Kidney (tissue), 14 donors: ENCODE measurements around the gene STX16. TPM values are rescaled to one million over a fixed set of nuclear protein-coding genes. Genes with fewer than 3 reads are reported as not detected.

Experiments used
- DNase-seq, 5 donors: peaks; one replicate each; pipeline ENCODE4 v3.0.0-alpha.2; 2013 to 2020
- FAIRE-seq: peaks from 2 replicates; lab custom pipeline; 2012; peaks lifted over from hg19 to GRCh38; lab: Jason Lieb, UNC
- H3K27ac ChIP-seq, 2 donors: one replicate each; pipeline ENCODE4 v1.7.0; 2013; ENCODE audit warnings: low read depth in 2 of 2, low read length in 2 of 2, inconsistent platforms in 1 of 2
- H3K27me3 ChIP-seq: one replicate; pipeline ENCODE4 v1.7.1; 2013; ENCODE audit warnings: low read length, inconsistent platforms; ENCODE audit not compliant: control insufficient read depth, insufficient read depth
- H3K36me3 ChIP-seq, 3 donors: one replicate each; pipeline versions ENCODE4 v1.7.0 to v1.7.1; 2013; ENCODE audit warnings: low read length in 3 of 3, control low read depth in 1 of 3, inconsistent platforms in 1 of 3; ENCODE audit not compliant: insufficient read depth in 3 of 3, control insufficient read depth in 2 of 3
- H3K4me1 ChIP-seq, 3 donors: one replicate each; pipeline versions ENCODE4 v1.7.0 to v1.7.1; 2013; ENCODE audit warnings: low read length in 3 of 3, inconsistent platforms in 1 of 3, low read depth in 1 of 3; ENCODE audit not compliant: control insufficient read depth in 2 of 3, insufficient read depth in 2 of 3
- H3K4me3 ChIP-seq, 3 donors: one replicate each; pipeline versions ENCODE4 v1.7.0 to v1.8.1; 2013; ENCODE audit warnings: low read length in 3 of 3, control low read depth in 1 of 3, inconsistent platforms in 1 of 3
- H3K9ac ChIP-seq, 3 donors: one replicate each; pipeline versions ENCODE4 v1.7.0 to v1.7.1; 2013; ENCODE audit warnings: low read length in 3 of 3, control low read depth in 1 of 3, inconsistent platforms in 1 of 3
- H3K9me3 ChIP-seq, 3 donors: one replicate each; pipeline versions ENCODE4 v1.7.0 to v1.7.1; 2013; ENCODE audit warnings: low read length in 3 of 3, control low read depth in 1 of 3, inconsistent platforms in 1 of 3; ENCODE audit not compliant: control insufficient read depth in 2 of 3, insufficient read depth in 1 of 3
- intact Hi-C: fragments of 100-400 bp; cut with DNase I; formaldehyde crosslinking; loops from one replicate; pipeline ENCODE4 v1.11.1; 2022
- polyA plus RNA-seq: library from polyadenylated mRNA; stranded (reverse); fragments of 350-450 nt; fragmentation: Illumina TruSeq; extraction: RNeasy Lipid Tissue Mini Kit (QIAGEN cat#74804); gene quantifications from one replicate; pipeline ENCODE4 v1.2.3, GENCODE V29; 2014; ENCODE audit warnings: low read depth, low replicate concordance; ENCODE audit not compliant: insufficient read depth
- total RNA-seq: library from RNA; stranded (reverse); fragmentation: NEBNext Ultra II Directional; extraction: Animal tissue kit (Norgen Biotek cat#: 25700); gene quantifications from one replicate; pipeline ENCODE4 v1.2.1, GENCODE V29; 2021
- TF ChIP-seq, protein P1 (sequence below): IDR thresholded peaks from 3 replicates; pipeline ENCODE4 v1.5.1; 2012; ENCODE audit warnings: mild to moderate bottlenecking, moderate library complexity, borderline replicate concordance; ENCODE audit not compliant: insufficient read depth; ENCODE audit errors: extremely low read depth
- donor health status: control.
- donor health status: control.
- donor health status: control.
- donor health status: control.
- donor health status: control.
- donor health status: DM: yes; HTN: yes; CAD: no.
- donor health status: Normal renal cell carcinoma (clear cell type).

Gene STX16
- total and polyA plus RNA-seq, 2 donors from 2014 or later = 20.6 to 60.7 TPM

DNA sequence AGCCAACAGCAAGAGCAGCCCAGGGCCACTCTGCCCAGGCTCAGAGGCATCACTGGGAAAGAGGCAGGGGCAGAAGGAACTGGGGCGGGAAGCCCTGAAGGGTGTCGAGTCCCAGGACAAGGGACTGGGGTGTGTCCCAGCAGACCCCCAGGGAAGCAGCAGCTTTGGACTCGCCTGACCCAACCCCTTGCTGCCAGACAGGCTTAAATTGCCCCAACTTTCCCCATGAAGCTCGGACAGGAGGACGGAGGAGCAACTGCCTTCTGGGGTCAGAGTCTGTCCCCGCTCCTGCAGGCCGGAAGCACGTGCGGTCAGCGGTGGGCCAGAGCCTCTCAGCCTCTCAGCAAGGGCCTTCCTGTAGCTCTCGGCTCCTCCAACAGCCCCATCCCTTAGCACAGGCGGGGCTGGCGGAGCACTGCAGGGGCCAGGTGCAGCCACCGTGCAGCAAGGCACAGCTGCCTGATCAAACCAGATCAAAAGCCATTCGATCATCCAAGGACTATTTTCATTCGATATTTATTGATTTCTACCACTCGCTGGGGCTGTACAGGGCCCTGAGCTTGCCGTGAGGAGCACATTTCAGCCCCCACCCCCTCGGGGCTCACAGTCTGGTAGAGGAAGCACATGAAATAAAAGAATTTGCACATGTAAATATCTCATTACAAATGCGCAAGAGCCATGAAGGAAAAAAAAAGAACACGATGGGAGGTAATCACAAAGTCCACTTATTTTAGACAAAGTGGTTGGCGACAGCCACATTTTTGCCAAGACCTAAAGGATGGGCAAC, 31.8 kb upstream of the STX16 start:
- DNase-seq (peak in 2 of 5 donors; percentile 25 to 60), FAIRE-seq (no peak)
- H3K9me3 ChIP-seq = peaks cover 0 to 1% (median 0%) of the 10 kb centered on the region in 3 donors

DNA sequence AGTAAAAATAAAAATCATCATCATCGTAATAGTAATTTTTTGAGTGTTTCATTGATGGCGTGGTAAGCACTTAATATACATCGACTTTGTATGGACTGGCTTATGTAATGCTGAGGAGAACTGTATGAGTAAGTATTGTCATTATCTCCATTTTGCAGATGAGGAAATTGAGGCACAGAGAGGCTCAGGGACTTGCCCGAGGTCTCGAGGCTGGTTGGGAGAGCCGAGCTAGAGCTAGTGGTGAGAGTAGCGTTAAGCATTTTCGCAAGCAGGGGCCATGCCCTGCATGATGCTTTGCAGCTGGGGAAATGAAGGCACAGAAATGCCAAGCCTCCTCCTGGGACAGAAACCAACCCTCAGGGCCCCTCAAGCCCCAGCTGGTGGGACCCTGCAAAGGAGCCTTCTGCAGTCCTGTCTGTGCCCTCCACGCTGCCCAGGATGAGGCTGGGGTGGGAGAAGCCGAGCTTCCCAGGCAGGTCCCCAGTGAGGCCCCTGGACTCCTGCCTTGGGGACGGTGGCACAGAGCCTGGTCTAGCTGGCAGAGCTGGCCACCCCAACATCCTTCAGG, 31.1 kb upstream of the STX16 start:
- Histone ChIP-seq H3K9ac (no peak overlapping the region), H3K27me3 (no peaks in the 10 kb centered on the region), H3K9me3 (peaks cover 0 to 1% (median 0%) of the 10 kb centered on the region in 3 donors), H3K36me3 (no peaks in the 10 kb centered on the region), H3K4me3 (no peak overlapping the region), H3K27ac (no peak overlapping the region), H3K4me1 (peaks cover 0 to 3% (median 0%) of the 10 kb centered on the region in 3 donors)
- TF ChIP-seq, protein P1, sequence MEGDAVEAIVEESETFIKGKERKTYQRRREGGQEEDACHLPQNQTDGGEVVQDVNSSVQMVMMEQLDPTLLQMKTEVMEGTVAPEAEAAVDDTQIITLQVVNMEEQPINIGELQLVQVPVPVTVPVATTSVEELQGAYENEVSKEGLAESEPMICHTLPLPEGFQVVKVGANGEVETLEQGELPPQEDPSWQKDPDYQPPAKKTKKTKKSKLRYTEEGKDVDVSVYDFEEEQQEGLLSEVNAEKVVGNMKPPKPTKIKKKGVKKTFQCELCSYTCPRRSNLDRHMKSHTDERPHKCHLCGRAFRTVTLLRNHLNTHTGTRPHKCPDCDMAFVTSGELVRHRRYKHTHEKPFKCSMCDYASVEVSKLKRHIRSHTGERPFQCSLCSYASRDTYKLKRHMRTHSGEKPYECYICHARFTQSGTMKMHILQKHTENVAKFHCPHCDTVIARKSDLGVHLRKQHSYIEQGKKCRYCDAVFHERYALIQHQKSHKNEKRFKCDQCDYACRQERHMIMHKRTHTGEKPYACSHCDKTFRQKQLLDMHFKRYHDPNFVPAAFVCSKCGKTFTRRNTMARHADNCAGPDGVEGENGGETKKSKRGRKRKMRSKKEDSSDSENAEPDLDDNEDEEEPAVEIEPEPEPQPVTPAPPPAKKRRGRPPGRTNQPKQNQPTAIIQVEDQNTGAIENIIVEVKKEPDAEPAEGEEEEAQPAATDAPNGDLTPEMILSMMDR = no peak
- intact Hi-C loops = no loop called here
- DNase-seq (peak in 1 of 5 donors; percentile 33), FAIRE-seq (no peak)

More for the DNA sequence above, 31.8 kb upstream of the STX16 start:
- Histone ChIP-seq H3K4me1 (peaks cover 0 to 3% (median 0%) of the 10 kb centered on the region in 3 donors), H3K27ac (no peak overlapping the region), H3K4me3 (no peak overlapping the region), H3K27me3 (no peaks in the 10 kb centered on the region), H3K9ac (no peak overlapping the region), H3K36me3 (no peaks in the 10 kb centered on the region)
- TF ChIP-seq, protein P1 = no peak
- intact Hi-C loops = no loop called here

- H3K9ac ChIP-seq = no peak overlapping the region
Observed at GRCh38 chr20:58621906-58622548, 29.1 kb upstream of the STX16 start.

More at GRCh38 chr20:58621906-58622548, 29.1 kb upstream of the STX16 start:
- intact Hi-C loops = no loop called here
- Histone ChIP-seq H3K9me3 (peaks cover 0 to 1% (median 0%) of the 10 kb centered on the region in 3 donors), H3K36me3 (no peaks in the 10 kb centered on the region), H3K27me3 (no peaks in the 10 kb centered on the region), H3K4me1 (peaks cover 0 to 3% (median 0%) of the 10 kb centered on the region in 3 donors), H3K4me3 (no peak overlapping the region), H3K27ac (no peak overlapping the region)
- TF ChIP-seq, protein P1 = no peak
- DNase-seq (peak in 1 of 5 donors; percentile 14), FAIRE-seq (no peak)
